EH (cell line): Measurements from ENCODE around the gene NEUROD6.
A peak's percentile ranks its signal among the peaks of the same experiment; 100 is the strongest.

Source experiments
- DNase-seq: peaks from one replicate; pipeline ENCODE4 v3.0.0-alpha.2; 2015; ENCODE audit warnings: low read depth

The NEUROD6 gene

DNA sequence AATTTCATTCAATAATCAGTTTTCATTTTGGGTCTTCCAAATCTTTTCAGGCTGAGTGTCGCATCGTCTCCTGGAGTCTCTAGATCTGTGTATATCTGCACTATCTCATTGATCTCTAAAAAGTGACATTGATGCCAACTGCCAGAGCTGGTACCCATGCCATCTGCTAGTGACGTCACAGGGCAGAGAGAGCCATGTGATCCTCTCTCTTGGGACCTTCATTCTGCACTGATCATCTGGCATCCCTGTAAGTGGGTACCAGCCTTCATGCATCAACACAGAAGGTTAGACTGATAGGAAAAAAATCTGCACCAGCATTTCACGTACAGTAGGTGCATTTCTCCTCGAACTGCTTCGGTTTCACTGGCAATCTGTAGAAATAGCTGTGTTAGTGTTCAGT lies at the start of gene NEUROD6:
Gene NEUROD6 (minus strand): TSS at position 124 of the 400 bp plus-strand sequence. CDS start 1,458 bp downstream, outside the sequence.
- DNase-seq = no peak

DNA sequence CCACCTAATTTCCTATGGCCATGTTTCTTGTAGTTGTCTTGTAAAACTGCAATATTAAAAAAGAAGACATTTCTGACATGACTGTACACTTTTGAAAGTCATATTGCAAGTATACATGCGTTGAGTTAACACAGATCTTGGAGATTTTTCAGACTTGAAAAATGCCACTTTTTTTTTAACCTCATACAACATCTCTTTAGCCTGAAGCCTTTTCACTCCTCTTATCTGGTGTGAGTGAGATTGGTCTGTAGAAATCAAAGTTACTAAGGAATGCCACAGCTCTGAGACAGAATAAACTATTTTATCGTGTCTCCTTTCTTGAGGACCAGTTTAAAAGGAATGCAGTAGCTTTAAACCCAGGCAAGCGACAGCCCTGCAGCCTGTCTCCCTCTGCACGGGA lies 43.9 kb upstream of the NEUROD6 start:
- DNase-seq = no peak

DNA sequence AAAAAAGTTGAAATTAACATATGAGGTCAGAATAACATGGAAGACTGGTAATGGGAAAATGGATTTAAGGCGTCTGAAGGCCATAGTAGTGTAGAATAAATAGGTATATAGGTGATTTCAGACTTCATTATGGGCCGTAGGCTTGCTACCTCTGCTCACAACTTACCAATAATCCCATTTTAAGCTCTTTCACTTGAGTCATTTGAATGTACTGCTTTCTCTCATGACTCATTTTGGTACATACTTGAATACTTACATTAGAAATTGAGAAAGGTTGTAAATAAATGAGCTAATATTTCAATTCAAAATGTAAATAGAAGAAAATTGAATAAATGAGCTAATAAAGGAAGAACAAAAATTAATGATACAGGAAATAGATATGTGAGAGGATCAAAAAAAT lies 42.2 kb upstream of the NEUROD6 start:
- DNase-seq = no peak

DNA sequence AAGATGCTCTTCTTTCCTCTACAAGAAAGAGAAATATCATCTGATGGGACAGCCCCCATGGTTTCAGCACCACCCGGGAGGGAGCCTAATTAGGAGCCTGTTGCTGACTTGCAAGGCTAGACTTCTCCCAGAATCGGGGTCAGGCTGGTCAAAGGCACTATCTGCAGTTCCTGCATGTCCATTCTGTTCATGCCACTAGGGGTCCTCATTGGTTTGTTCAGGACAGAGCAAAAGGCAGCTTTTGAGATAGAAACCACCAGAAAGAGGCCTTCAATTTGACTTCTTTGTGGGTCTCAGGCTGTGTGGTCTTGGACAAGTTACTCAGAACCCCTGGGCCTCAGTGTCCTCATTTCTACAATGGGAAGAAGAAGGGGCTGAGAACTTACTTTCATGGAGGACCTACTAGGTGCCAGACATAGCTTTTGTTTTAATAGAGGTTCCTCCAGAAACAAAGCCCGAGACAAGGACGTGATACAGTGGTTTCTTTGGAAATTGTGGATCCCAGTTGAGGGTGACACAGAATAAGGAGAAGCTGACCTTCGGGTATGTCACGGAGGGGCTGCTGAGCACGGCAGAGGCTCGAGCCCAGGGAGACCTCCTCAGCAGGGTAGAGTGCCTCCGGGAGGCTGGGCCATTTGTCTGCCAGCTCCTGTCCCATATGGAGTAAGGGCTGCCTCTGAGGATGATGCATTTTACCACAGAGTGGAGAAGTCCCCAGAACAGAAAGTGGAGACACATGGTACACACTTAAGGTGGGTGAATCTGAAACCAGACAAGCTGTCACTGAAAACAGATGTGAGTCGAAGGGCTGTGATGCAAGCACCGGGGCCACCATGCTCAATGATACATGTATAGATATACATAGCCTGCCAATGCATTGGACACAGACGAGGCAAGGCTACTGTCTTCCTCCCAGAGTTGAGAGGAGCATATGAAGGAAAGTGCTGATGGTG lies 33.1 kb upstream of the NEUROD6 start:
- DNase-seq = peak; percentile 57

DNA sequence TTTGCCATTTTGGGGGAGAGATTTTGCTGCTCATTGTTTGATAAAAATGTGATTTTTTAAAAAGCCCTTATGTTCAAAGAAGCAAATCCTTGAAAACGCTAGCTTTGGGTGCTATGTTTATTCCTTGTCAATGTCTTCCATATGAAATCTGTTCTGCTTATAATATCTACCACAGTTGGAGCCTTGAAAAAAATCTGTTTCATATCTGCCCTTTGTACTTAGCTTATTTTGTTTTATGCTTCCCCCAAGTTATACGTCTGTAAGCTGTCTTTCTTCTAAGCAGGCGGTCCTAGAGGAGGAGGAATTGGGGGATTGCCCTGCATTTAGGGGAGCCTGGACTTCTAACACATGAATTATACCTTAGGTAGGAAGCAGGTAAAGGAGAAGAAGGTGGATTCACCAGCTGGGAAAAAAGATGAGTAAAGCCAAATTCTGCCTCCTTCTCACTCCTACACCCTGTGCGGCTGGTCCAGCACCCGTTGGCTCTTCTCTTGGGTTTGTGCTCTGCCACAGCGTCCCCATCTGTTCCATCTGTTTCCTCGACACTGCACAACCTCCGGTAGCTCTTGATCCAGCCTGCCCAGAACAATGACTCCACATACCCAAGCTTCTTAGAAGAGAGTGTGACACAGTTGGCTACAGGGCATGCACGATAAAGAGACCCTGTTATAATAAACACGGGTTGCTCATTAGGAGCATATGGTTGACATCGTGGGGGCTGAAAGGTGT lies 31.9 kb upstream of the NEUROD6 start:
- no peak for DNase-seq

DNA sequence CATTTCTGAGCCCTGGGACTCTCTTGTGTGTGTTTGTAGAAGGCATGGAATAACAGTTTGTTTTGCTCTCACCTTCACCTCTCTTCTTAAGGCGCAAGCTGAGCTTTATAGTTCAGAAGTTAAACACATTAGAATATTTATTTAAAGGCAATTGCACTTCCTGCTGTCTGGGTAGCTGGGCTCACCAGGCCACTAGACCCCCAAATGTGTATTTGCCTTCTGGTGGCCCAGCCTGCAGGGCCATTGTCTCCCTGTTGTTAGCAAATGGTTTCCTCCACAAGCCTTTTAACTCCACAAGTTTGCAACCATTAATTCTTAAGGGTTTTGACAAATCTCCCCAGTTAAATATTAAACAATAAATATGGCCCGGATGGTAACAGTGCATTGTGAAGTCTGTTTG lies 31.1 kb upstream of the NEUROD6 start:
- no peak for DNase-seq

DNA sequence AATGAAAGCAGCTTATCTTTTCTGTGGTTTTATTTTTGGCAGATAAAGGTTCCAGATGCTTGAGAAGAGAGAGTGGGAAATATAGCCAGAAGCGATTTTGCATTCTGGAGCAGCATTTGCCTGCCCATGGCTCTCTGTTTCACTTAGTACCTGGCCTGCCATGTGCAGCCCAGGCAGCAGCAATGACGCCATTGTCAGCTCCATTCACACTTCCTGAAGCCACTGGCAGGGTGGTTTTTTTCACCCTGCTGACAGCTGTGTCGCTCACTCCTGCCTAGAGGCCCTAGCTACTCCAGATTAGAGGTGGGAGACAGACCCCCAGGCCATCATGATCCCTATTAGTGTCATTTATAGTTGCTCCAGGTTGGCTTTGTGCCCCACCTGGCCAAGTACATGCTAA lies 30.1 kb upstream of the NEUROD6 start:
- DNase-seq = no peak

DNA sequence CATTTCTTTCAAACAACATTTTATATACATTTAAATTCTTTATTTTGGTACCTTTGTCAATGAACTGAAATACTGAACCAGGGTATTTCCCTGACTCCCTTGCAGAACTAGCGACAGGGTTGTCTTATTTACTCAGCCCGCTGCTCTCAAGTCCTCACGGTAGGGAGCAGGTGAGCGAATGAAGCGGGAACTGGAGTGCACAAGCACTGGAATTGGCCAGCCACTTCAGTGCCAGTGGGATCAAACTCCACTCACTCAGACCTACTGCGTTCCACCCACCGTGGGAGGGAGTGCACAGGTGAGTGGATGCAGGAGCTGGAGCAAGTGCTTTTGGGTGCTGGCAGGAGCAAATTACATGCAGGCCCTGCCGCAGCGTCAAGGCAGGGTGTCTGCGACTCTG lies 28.1 kb upstream of the NEUROD6 start:
- DNase-seq = no peak

DNA sequence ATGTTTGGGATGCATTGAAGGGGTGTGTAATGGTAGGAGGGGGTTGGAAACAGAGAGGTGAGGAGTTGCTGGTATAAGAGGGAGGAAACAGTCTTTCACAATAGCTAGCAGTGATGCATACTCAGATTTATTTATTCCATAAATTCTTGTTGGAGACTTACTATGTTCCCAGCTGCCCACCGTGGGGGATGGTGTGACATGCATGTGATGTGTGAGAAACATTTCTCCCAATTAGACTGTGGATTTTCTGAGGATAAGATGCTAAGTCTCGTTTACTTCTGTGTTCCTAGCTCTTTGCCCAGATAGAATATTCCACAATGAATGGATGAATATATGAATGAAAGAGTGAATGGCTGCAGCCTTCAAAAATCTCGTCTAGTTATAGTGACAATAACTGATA lies 23.0 kb upstream of the NEUROD6 start:
- DNase-seq = no peak

DNA sequence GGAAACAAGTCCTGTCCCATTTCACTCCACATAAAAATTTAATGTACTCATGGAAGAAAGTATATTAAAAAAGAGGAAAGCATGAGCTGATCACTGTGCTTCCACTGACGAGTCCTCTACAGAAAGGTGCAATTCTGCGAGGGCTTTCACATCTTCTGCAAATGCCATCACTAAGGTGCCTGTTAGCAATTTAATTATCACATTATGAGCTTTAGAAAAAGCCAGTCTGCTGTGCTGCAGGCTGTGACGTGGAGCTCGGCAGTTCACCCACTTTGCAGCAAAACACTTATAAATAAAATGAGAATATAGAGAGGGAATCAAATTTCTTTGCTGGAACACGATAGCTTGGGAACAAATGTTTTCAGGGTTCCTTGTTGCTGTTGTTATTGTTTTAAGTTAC lies 22.5 kb upstream of the NEUROD6 start:
- DNase-seq = no peak

DNA sequence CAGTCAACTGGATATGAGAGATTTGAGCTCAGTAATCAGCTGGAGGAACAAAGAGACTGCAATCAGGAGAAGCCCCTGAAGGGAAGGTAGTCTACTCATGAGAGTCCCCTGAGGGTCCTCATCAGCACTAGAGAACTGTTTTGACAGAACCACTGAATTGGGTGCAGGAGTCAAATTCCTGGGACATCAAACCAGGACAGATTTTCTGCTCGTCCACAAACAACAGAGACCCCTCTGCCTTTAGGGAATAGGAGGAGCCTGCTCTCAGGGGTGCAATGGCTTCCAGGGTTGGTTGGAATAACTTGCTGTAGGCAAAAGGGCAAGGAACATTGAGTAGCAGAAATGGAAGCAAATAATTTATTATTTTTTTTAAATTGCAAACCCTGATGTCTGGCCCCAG lies 21.9 kb upstream of the NEUROD6 start:
- no peak for DNase-seq

DNA sequence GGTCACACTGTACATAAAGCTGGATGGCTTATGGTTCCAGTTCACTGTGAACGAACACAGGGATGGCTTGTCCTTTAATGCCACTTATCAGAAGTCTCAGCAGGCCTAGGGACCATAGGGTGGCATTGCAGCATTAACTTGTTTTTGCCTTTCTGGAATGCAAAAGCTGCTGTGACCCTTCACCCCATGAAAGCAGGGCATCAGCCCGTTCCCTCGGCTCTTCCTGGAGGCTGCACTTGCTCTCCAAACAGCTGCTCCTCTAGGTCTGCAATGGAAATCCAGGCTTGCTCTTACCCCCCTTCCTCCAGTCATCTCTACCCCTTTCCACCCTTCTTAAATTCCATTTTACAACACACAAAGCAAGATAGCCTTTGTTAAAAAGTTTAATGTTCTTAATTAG lies 17.9 kb upstream of the NEUROD6 start:
- no peak for DNase-seq

DNA sequence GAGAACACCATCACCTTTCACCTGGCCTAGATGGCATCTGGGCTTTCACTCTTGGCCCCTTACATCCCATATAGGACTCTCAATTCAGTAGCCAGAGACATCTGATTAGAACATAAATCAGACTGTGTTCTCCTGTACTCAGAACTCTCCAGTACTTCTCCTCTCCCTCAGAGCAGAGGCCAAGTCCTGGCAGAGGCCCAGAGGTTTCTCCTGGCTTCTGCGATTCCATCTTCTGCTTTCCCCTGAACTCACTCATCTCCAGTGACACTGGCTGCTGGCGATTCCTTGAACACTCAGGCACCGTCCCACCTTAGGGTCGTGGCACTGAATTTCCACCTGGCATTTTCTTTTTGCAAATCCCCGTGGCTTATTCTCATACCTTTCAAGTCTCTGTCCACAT lies 4.9 kb upstream of the NEUROD6 start:
- DNase-seq = no peak

DNA sequence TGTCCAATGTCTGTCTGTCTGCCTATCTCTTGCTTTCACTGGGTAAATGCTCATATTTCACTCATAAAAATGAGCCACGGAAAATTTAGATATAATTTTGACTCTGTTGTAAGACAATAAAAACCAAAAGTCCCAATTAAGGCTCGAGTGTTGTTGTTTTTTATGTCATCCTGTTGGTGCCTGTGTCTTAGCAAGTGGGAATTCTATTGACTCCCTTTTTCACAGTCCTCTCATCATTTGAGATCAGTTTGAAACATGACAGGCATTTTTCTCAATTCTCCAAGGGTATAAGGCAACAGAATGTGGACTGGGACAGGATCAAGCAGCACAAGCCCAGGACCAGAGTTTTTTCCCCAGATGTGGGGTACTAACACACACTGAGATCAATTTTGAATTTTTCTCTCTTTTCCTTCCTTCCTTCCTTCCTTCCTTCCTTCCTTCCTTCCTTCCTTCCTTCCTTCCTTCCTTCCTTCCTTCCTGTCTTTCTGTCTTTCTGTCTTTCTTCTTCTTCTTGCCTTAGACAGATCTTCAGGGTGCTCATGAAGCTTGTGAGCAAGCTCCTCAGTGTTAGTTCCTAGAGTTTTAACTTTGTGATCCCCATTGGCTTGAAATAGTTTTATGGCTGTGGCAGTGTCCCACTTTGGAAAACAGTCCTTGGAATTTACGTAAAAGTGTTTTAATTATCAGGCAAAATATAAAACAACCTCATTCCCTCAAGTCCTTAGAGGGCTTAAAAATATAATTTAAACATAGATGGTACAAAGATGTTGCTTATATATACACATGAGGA lies 3.2 kb upstream of the NEUROD6 start:
- DNase-seq = no peak

DNA sequence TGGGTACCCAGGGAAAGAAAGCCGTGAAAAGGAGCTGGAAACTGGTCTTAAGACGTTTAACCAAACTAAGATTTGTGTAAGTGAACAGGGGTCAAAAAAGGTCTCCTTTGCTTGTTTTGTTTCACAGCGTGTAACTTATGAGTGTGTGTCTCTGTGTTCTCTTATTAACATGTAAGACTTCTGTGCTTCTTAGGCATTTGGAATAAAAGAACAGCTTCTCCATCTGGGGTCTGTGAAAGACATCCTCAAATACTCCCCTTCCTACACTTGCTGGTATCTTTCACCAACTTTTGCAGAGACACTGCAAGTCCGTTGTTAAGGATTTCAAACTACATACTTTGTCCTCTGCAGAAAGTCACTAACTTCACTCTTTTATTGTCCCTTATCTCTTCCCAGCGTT lies 615 bp upstream of the NEUROD6 start:
- DNase-seq = no peak

DNA sequence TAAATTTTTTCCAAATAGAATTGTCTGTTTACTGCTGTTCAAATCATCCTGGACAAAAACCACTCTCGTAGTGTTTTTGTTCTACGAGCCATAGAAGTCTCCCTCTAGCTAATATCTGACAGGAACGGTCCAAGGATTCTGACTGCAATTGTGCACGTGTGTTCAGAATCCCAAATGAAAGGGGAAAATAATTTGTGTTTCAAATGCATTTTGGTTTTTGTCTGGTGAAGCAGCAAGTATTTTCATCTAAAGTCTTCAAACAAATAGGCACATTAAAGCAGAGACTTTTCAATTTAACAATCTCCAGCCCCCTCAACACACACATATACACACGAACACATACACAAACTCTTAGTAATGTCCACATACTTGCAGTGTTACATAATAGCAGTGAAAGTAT lies 475 bp downstream of the NEUROD6 start:
- no peak for DNase-seq

DNA sequence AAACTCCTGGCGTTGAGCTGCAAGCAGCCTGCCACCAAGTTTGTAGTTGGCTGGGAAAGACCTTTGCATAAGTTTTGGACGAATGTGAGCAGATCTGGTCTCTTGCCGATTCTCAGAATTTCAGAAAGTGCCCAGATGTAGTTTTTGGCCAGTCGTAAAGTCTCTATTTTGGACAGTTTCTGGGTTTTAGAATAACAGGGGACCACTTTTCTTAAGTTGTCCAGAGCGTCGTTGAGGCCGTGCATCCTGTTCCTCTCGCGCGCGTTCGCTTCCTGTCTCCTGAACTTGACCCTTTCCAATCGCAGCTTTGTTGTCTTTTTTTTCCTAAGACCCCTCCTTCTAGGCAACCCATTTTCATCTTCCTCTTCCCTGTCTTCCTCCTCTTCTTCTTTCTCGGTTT lies 1.8 kb downstream of the NEUROD6 start:
- no peak for DNase-seq

DNA sequence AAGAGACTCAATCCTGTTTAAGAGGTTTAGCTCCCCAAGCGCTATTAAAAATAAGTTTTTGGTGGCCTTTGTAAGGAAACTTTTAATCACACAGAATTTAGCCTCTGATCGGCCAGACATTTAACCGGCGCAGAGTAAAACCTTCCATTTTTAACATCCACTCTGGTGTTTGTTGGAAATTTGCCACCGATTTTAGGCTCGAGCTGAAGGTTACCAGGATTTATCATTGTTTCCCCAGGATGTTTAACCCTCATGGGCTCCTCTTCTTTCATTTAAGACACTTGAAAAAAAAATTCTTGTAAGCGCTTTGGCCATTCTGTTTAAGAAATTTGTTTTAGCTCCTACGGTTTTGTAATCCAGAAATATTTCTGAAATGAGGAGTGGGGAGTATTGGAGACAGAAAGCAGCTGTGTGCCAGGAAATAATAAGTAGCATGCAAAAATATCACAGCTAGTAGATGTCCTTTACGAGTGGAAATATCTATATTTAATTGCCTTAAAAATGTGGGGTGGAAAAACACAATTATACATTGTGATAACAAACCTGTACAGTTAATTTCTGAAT lies 3.4 kb downstream of the NEUROD6 start:
- DNase-seq = no peak

DNA sequence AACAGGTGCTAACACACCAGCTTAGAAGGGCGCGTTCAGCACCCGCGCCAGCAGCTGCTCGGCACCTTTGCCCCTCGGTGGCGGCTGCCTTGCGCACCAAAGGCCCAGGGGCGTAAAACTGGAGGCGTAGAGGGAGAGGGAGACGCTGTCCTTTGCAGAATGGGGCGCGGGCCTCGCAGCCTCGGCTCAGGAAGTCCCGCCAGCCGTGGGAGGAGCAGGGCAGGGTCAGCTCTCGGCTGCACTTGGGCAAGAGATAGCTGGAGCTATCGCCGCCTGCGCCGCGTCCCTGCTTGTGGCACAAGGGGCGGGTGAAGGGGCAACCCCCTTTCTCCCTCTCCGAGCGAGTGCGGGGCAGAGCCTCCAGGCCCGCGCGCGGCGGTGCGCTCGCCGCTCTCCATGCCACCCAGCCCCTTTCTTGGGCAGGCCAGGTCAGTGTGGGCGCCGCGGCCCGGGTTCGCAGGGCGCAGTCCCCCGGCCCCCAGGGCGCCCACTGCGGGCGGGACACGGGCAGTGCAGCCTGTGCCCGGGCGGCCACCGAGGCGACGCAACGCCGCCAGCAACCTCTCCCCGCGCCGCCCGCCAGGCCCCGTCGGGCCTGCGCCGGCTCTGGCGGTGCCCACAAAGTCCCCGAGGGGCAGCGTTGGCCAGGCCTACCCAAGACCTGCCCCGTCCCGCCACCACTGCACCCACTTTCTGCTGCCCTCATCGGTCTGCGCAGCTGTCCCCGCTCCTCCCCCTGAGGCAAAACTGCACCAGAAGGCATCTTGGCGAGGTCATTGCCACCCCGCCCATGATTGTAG lies 4.1 kb downstream of the NEUROD6 start:
- no peak for DNase-seq

DNA sequence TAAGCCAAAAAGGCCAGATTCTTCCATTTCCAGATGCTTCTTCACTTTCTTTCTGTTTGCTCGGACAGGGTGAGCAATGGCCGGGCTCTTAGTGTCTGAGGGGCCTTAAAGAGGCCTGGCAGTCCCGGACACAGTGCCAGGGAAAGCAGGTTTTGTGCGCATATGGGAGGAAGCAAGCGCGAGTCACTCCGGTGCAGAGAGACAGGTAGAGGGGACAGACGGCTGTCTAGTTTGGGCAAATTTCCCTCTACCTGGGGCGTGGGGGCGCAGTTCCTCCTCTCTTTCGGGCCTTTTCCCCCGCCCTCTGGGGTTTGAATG lies 4.7 kb downstream of the NEUROD6 start:
- no peak for DNase-seq

DNA sequence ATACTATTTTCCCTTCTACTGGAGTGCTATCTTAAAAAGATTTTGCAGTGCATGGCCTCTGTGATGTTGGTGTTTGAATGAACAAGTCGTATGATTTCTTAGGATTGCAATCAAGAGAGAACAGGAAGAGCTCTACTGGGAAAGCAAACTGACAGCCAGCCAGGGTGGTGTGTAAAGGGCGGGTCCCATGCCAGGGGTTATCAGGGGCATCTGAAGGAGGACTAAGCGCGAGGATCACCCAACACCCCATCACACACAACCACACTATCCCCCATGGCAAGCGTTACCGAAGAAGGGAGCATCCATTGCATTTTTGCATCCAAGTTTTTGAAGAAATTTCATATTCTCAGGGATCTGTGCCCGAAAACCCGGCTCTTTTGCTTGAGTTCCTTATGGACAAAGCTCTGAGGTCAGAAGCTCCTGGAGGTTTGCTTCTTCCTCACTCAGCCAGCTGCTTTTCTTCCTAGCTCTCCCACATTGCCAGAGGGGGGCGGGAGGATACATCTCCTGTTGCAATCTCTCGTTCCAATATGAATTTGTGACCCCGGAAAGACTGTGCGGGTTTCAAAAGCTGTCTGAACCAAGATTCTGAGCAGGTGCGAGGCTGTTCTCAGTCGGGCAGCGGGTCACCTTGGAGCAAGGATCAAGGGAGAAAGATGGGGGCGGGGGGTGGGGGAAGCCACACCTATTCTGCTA lies 5.2 kb downstream of the NEUROD6 start:
- DNase-seq = no peak
